Activated CD4-positive, CD25-positive, alpha-beta regulatory T cell treated with anti-CD3 and anti-CD28 coated beads, Interleukin-2, amount 50 U/mL, for 72 hours (primary cell): ENCODE measurements around the gene TRMT10A.

Source experiments
- DNase-seq: peaks from one replicate; pipeline ENCODE4 v3.0.0; 2021

TRMT10A gene, protein sequence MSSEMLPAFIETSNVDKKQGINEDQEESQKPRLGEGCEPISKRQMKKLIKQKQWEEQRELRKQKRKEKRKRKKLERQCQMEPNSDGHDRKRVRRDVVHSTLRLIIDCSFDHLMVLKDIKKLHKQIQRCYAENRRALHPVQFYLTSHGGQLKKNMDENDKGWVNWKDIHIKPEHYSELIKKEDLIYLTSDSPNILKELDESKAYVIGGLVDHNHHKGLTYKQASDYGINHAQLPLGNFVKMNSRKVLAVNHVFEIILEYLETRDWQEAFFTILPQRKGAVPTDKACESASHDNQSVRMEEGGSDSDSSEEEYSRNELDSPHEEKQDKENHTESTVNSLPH

DNA sequence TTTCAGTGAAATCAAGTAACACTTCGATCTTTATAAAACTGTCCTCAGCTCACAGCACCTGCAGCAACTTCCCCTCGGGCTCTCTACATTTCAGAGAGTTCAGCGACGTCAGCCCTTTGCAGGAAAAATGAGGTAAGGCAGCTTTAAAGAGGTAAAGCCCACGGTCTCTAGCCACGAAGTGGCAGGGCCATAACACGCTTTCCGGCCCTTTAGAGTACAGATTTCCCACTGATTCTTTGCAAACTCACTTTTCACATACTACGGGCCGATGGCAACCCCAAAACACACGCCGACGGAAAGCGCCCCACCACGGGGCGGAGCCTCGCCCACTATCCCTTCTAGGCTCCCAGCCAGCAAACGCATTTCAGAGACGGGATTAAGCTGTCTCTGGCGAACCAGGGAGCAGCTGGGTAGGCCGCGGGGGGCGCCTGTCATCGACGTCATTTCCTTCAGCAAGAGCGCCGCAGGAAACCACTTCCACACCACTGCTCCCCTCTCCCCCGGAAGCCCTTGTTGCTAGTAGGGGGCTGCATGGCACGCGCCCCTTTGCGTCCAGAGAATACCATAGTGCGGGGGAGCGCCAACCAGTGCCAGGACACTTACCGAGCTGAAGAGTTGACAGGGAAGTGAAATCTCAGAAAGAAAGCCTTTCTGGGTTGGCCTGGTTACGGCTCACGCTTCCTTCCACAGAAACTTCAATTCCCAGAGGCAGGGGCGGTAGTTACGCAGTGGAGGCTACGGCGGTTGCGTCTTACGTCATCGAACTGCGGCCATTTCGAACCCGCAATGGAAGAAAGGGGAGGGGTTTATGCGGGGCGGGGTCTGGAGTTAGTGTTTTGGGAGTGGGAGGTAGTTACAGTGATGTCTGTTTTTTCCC lies at the start of gene TRMT10A:
TRMT10A (minus strand) TSS at position 730 of the 877 bp plus-strand sequence. CDS start 4,701 bp downstream, outside the sequence.
- peak; percentile 91 for DNase-seq

DNA sequence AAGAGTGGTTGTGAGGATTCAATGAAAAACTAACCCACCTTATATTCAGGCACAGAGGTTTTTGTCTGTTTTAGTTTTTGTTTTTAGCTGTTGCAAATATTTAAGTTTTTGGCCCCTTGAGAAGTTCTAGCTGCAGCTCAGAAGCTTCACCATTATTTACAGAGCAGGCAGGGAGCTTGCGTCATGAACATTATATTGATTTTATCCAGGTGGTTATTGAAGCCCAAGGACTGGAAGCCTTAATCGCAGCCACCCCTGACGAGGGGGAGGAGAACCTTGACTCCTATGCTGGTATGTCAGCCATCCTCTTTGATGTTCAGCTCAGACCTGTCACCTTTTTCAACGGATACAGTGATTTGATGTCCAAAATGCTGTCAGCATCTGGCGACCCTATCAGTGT lies 48.9 kb upstream of the TRMT10A start:
- DNase-seq: no peak

DNA sequence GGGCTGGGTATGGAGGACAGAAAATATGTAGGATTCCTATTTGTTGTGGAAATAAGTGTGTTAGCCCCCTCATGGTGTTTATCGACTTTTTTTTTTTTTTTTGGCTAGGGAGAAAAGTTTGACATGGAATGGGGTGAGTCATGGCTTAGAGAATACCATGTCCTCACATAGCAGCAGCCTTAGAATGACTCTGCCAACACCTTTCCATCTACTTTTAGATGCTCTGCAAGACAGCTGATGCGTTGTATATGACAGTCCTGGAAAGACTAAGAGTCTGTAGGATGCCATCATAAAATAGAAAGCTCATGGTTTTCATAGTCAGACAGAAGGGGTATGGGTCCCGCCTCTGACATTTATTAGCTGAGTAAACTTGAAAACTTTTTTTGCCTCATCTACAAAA lies 48.4 kb upstream of the TRMT10A start:
- no peak for DNase-seq

DNA sequence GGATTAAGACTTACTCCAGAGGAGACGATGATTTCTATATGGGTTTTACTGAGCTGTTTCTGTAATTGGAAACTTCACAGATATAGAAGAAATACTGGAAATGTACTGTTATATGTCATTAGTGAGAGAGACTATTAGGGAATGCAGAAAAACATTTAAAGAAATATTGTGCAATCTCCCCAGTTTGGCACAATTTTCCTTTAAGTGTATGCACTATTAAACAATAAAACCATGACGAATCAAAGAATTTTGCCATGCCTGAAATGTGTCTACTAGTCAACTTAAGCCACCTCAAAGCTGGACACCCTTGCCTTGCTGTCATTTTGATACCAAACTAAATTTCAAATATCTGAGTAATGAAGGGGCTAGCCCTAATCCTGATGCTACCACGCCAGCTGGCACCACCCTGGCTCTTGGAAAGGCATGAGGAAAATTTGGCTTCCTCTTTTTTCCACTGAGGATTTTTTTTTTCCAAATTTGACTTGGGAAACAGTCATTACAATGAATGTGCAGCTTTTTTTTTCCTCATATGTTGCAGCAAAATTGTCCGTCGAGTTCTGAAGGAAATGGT lies 46.9 kb upstream of the TRMT10A start:
- DNase-seq: no peak

DNA sequence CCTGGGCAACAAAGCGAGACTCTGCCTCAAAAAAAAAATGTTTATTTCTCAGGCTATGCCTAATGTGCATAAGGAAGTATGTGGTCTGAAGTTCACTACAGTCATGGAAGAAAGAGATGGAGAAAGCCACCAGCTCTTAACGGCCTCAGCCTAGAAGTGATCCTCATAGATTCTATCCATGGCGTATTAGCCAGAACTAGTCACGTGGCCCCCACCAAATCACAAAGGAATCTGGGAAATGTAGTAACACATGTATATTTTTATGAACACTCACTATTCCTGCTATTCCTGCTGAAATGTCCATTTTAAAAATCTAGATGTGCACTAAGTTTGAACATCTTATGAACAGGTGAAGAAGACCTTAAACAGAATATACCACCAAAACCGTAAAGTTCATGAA lies 44.6 kb upstream of the TRMT10A start:
- no peak for DNase-seq

DNA sequence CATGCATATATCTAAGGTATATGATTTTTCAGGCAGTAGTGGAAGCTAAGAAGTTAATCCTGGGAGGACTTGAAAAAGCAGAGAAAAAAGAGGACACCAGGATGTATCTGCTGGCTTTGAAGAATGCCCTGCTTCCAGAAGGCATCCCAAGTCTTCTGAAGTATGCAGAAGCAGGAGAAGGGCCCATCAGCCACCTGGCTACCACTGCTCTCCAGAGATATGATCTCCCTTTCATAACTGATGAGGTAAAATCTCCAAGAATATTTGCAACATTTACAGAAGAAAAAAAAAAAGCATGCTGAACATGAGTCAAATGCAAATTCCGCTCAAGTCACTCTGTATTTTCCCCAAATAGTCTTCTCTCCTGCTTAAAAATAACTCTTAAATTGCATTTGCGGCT lies 42.9 kb upstream of the TRMT10A start:
- DNase-seq: no peak

DNA sequence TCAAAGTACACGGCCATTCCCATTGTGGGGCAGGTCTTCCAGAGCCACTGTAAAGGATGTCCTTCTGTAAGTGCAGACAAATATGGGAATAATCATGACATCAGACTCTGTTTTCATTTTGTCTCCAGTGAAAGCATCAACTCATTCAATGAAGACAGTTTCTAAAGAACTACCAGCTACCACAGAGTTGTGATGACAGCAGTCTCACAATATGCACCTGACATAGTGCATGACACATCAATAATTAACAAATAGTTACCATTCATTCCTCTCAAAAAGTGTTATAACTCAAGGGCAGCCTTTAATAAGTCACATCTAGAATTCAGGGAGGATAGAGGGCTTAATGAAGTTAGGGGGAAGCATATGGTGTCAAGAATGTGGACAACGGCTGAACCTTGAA lies 31.0 kb upstream of the TRMT10A start:
- no peak for DNase-seq

DNA sequence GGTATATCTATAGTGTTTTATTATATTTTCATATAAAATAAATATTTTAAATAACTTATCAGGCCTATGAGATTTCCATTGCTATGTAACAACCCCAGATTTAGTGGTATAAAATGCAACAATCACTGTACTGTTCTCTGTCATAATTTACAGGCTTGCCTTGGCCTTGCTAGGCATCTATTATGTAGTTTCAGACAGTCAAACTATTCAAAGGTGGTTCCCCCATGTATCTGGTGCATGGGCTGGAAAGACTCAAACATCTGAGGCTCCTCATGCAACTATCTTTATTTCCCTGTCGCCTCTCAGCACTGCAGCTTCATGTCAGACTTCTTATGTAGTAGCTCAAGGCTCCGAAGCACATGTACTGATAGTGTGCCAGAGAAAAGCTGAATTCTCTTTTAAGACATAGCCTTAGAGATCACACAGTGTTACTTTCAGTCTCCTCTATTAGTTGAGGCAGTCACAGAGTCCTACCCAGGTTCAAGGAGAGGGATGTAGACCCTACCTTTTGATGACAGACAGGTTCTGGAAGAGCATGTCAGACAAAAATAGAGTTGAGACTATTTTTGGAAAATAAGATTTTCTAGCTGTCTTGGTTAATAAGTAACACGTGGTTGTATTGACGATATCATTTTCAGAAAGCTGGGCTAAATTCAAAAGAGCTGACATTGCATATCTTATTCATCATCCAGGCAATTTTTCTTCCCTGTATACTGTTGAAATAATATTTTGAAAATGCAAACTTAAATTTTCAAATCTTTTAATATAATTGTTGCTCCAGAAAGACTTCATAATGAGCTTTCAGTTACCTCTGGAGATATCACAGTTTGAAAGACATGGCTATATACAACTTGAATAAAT lies 30.2 kb upstream of the TRMT10A start:
- no peak for DNase-seq

DNA sequence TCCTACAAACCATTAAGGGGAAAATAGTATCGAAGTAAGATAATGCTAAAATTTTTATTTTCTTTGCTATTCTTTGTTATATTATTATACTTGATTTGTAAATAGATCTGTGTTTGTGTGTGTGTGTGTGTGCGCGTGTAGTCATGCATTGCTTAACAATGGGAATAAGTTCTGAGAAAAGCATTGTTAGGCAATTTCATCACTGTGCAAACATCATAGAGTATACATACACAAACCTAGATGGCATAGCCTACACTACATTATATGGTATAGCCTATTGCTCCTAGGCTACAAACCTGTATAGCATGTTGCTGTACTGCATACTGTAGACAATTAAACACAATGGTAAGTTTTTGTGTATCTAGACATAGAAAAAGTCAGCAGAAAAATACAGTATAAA lies 27.9 kb upstream of the TRMT10A start:
- no peak for DNase-seq

DNA sequence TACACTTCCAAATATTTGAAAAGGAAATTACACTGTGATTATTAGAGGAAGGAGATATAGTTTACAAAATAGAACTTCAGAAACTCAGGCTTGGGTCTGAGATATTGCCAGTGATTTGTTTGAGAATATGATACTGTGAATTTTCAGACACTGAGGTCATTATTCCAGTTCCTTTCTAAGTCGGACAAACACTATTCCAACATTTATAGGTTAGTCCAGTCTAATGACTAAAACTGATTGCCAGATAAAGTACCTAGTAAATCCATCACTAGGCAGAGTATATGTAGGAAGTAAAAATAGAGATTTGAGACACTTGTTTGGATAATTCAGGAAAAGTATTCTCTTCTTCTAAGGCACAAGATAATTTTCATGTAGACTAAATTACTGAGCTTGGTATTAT lies 24.0 kb upstream of the TRMT10A start:
- DNase-seq: no peak

DNA sequence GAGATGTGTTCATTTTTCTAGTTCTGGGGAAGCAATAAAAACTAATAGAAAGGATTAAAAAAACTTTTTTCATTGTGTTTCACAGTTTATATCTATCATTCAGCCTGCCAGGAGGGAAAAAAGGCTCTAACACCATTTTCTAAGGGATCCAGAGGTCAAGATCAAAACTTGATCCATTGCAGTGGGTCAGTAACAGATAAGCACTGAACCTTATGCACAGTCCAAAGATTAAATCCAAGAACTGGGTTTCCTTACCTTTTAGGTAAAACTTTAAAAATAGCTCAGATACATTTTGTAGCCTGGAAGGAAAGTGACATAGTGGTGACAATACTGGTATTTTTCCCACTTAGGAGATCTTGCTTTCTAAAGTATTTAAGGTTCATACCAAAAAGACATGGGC lies 23.5 kb upstream of the TRMT10A start:
- no peak for DNase-seq

DNA sequence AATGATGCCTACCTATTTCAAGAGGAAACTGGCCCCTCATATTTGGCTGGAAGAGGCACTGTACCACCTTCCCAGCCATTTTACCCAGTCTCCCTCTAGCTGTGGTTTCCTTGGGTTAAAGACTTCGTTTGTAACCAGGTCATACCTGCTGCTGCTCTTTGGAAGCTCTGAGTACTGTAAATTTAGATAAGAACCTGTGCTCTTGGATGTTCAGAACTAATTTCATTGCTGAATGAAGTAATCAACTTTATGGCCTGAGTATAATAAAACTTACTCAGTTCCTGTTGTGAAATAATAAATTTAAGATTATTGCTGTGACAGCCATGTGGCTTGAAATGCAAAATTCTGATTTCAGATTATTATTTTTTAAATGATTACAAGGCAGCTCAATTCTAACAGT lies 23.0 kb upstream of the TRMT10A start:
- no peak for DNase-seq

DNA sequence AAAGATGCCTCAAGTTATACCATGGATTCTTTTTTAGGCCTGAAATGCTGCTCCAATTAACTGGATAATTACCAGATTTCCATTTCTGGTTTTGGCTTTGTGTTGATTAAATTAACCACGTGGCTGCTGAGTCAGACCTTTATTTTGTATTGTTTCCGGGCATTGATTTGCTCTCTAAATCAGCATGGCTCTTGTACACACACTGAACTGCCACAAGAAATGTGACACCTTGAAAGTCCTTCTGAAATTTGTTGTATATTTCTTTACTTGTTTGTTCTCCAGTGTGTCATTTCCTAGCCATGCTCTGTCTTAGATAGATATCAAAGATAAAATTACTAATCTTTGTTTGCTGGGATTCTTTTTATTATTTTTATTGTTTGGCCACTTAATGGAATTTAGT lies 22.5 kb upstream of the TRMT10A start:
- DNase-seq: no peak

DNA sequence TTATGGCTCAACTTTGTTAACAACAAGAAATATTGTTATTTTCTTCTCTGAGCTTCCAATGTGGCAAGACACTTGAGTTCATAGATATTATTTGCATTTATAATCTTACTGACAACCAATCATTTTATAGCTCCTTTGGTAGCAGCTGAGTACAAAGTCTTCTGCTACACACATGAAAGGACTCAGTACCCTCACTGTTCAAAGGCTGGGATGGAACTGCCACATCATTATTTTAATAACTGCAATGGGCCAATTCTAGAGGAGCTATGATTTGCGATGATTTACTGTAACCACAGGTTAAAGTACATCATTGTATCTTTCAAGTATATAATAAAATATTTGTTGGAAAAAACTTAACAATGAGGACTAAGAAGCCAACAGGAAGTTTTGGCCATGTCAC lies 21.7 kb upstream of the TRMT10A start:
- DNase-seq: no peak

DNA sequence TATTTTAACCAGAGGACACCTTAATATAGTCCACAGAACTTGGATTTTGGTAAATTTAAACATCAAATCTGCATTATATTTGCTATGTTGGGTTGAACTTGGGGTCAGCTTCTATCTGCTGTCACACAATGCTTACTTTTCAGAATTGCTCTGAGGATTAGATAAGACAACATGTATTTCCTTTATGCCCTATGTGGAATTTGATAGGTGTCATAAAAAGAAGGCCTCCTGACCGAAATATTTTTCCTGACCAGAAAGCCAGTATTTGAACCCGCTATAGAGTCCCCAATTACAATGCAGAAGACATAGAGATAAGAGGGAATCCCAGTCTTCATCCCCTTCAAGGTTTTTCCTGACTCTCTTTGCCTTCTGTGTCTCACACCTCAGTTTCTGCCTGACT lies 14.9 kb upstream of the TRMT10A start:
- no peak for DNase-seq

DNA sequence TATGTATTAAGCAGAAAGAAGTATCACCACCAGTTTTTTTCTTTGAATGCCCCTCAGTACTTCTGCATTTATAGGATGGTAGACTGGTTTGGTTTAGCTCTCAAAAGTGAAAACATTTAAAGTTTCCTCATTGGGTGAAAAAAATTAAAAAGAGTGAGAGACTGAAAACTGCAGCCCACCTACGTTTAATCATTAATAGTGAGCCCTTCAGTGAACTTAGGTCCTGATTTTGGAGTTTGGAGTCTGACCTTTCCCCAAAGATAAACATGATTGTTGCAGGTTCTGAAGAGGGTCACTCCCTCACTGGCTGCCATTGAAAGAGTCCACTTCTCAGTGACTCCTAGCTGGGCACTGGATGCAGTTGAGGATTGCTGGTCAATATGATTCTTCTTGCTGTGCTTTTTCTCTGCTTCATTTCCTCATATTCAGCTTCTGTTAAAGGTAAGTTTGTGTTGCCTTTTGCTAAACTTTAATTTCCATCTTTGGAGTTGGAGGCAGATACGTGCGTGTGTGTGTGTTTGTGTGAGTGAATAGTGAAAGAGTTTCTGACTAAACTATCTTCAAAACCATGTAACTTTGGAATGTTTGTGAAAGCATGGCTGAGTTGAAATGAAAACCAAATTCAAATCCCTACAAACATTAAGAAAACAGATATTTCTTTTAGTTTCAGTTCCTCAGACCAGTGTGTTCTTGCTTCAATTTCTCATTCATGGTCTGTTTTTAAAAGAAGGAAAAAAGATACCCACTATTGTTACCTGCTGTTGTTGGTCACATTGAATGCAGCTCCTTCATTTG lies 10.9 kb upstream of the TRMT10A start, which contains the start of gene MTTP:
MTTP (plus strand) TSS at position 295 of the 795 bp plus-strand sequence; CDS start at position 381, 86 bp downstream.
- no peak for DNase-seq

DNA sequence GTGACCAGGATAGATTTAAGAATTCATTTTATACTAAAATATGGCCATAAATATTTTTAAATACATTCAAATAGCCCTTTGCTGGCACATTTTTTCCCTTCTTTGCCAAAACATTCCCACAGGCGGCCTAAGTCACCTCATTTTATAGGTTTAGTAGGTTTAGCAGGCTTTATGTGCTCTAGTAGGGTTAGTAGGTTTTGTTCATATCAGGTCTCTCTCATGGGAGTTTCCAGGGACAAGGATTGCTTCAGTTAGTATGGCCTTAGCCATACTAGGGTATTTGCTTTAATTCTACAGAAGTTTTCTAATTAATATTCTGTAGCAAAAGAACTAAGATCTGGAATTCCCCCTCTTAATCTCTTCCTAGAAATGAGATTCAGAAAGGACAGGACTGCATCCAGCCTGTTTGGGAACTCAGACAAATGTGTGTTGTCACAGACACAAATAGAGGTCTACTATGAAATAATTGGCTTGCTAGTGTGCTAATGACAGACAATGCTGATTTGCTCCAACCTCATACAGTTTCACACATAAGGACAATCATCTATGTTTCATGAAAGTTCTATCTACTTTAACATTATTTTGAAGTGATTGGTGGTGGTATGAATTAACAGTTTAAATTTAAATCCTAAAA lies 10.0 kb upstream of the TRMT10A start:
- no peak for DNase-seq

DNA sequence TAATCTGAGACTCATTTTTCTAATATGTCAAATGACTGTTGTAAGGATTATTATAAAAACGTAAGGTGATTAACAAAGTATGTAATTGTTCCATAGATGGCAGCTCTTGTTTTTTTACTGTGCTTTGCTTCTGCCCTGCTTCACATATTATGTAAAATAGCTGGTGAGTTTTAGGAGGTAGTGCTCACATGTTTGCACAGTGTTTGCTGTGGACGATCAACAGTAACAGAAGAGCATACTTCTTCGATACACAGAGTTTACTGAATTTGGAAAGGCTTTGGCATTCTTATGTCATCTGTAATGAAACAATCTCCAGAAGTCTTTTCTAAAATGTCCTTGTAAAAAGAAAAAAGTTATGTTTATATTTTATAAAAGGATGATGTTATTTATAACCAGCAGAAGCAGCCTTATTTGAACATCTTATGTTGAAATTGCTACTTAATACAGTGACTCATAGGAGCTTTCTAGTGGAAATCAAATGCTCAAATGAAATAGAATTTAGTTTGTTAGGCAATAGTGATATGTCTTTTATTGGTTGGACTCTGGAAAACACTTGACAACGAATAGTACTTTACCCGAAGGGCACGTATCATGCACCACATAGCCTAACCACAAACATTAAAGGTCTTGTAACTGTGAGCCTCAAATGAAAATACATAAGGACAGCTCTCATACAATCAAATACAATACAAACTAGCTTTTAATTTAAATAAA lies 8.8 kb upstream of the TRMT10A start:
- DNase-seq: no peak

DNA sequence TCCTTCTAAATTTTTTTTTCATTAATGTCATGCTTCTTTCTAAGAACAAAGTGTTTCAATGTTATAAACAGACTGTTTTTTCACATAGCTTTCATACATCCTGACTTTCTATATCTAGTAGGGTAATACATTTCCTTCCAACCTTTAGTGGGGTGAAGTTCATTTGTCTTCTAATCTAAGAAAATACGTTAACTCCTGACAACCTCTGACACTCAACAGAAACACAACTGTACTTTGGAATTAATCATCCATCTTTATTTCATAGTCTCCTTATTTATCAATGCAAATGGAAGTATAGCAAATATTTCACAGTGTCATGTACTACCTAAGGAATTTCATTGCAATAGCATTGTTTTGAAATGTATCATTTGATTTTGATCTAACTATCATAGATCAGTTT lies 8.0 kb upstream of the TRMT10A start:
- no peak for DNase-seq

DNA sequence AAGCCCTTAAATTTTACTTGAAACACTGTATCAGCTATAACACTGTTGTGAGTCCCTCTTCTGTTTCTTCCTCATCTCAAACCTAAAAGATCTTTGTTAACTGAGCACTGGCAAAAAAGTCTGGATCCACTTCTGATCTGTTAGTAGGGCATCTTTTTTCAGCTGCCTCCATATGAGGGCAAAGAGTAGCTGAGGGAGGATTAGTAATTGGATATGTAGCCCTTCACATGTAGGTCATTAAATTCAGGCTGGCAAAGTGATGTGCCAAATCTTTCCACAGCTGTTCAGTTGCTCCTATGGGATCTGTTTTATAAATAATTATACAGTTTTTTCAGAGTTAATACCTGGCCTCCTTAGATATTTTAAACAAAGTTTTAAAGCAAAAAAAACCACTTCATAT lies 1.1 kb upstream of the TRMT10A start:
- no peak for DNase-seq

DNA sequence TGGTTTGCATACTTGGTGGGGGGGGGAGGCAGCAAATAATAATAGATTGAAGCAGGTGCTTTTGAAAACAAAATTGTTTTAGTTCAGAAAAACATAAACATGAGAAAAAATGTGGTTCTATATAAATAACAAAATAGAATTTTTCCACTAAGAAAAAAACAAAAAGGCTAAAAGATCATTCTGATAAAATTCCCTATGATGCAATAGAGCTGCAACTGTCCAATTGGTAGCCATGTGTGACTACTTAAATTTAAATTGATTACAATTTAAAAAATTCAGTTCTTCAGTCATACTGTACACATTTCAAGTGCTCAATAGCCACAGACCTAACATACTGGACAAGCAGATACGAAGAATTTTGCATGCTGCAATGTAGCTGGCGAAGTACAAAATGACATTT lies 11.0 kb downstream of the TRMT10A start:
- DNase-seq: no peak
